ENCODE results near the gene VPS35.

DNA sequence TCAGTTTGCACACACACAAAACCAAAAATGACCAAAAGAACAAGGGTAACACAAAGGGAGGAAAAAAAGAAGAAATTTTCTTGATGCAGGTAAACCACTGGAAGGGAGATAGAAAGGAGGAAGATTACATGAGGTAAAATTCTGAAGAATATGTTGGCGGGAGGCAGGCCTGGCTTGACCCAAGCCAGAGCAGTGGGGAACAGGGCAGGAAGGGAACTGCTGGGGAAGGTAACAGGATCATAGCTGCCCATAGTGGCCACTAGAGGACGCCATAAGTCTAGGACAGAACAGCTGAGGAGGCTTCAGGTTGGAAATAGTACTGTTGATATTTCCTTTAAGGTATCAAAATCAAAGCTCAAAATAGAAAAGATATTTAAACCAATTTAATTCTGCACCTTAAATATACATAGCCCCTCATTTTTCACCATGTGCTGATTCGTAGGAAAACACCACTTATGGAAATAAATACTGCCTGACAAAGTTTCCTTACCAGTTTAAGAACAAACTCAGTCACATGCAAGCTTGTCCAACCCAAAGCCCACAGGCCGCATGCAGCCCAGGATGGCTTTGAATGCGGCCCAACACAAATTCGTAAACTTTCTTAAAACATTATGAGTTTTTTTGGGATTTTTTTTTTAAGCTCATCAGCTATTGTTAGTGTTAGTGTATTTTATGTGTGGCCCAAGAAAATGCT, 15.5 kb downstream of the VPS35 start:
- TF ChIP-seq POLR2A (IDR thresholded peaks at IDR 0.05; ENCODE audit: low read length) (no peak), GATA1 (IDR thresholded peaks at IDR 0.05; ENCODE audit: low read depth, low read length) (no peak)
